Activated B cell treated with CpG ODN at 0.5 μM for 24 hours (primary cell): ENCODE measurements around the gene ME2. TPM values are rescaled to one million over a fixed set of nuclear protein-coding genes. Genes with fewer than 3 reads are reported as not detected.

ENCODE experiments used
- ATAC-seq: fragments of 200-7000 bp; cut with Tn5 transposase; one replicate; pipeline ENCODE4 v1.10.0; 2021; ENCODE audit warnings: low read depth, mild to moderate bottlenecking, moderate library complexity
- CTCF ChIA-PET: fragments of 350-600 bp; sonication (Branson Sonifier 250); formaldehyde crosslinking; loops from one replicate; lab custom pipeline; 2021; ENCODE audit warnings: antibody characterized with exemption; lab: Charles Lee
- POLR2A ChIA-PET: fragments of 350-600 bp; sonication (Branson Sonifier 250); formaldehyde crosslinking; loops from one replicate; lab custom pipeline; 2021; ENCODE audit warnings: antibody characterized with exemption; lab: Charles Lee
- DNase-seq: peaks from one replicate; pipeline ENCODE4 v3.0.0; 2022
- H3K27ac Mint-ChIP-seq: one replicate; pipeline ENCODE4 v1.8.0; 2020; ENCODE audit warnings: mixed read lengths
- H3K27me3 Mint-ChIP-seq: one replicate; pipeline ENCODE4 v1.8.0; 2021; ENCODE audit warnings: mixed read lengths
- H3K36me3 Mint-ChIP-seq: one replicate; pipeline ENCODE4 v1.8.0; 2021; ENCODE audit warnings: low read depth, mixed read lengths
- H3K4me1 Mint-ChIP-seq: one replicate; pipeline ENCODE4 v1.8.0; 2021; ENCODE audit warnings: mixed read lengths
- H3K4me3 Mint-ChIP-seq: one replicate; pipeline ENCODE4 v1.8.0; 2020; ENCODE audit warnings: mild to moderate bottlenecking, mixed read lengths
- H3K9me3 Mint-ChIP-seq: one replicate; pipeline ENCODE4 v1.8.0; 2020; ENCODE audit warnings: mixed read lengths
- intact Hi-C: fragments of 100-400 bp; cut with micrococcal nuclease; formaldehyde crosslinking; loops from one replicate; pipeline ENCODE4 v1.15.1; 2024
- total RNA-seq: library from RNA; stranded (reverse); gene quantifications from 2 replicates; pipeline ENCODE4 v1.2.3, GENCODE V29; 2022
- TF ChIP-seq, protein P1 (sequence below): fragments of 200-600 bp; IDR thresholded peaks from one replicate; pipeline ENCODE4 v1.8.0; 2022; ENCODE audit warnings: antibody characterized with exemption, mild to moderate bottlenecking

Gene ME2
- total RNA-seq, 1 donor from 2014 or later = 63.5 TPM

DNA sequence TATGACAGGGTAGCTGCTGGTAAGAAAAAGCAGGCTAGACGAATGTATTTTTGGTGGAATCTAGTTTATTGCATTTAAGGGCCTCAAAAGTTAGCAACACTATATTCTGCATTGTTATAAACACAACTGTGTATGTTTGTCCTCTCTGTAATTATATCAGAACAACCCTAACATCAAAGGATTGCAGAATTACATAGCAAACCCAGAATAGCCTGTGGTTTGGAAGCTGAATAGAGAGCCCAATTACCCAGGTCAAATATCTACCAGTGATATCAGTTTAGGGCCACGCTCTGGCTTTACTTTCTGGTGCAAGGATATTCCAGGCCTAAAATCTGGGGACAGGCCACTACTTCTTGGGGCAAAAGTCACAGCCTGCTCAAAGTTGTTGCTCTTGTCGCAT lies 34.0 kb upstream of the ME2 start:
- intact Hi-C loops = no loop called here
- no peak overlapping the region for H3K4me3 Mint-ChIP-seq
- TF ChIP-seq, protein P1, sequence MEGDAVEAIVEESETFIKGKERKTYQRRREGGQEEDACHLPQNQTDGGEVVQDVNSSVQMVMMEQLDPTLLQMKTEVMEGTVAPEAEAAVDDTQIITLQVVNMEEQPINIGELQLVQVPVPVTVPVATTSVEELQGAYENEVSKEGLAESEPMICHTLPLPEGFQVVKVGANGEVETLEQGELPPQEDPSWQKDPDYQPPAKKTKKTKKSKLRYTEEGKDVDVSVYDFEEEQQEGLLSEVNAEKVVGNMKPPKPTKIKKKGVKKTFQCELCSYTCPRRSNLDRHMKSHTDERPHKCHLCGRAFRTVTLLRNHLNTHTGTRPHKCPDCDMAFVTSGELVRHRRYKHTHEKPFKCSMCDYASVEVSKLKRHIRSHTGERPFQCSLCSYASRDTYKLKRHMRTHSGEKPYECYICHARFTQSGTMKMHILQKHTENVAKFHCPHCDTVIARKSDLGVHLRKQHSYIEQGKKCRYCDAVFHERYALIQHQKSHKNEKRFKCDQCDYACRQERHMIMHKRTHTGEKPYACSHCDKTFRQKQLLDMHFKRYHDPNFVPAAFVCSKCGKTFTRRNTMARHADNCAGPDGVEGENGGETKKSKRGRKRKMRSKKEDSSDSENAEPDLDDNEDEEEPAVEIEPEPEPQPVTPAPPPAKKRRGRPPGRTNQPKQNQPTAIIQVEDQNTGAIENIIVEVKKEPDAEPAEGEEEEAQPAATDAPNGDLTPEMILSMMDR = no peak
- H3K27ac Mint-ChIP-seq = no peak overlapping the region
- no peaks in the 10 kb centered on the region for H3K36me3 Mint-ChIP-seq
- H3K9me3 Mint-ChIP-seq = no peaks in the 10 kb centered on the region
- no peaks in the 10 kb centered on the region for H3K27me3 Mint-ChIP-seq
- ChIA-PET CTCF (no interaction called here), POLR2A (no interaction called here)
- H3K4me1 Mint-ChIP-seq = no peaks in the 10 kb centered on the region
- DNase-seq = no peak
- ATAC-seq = no peak

DNA sequence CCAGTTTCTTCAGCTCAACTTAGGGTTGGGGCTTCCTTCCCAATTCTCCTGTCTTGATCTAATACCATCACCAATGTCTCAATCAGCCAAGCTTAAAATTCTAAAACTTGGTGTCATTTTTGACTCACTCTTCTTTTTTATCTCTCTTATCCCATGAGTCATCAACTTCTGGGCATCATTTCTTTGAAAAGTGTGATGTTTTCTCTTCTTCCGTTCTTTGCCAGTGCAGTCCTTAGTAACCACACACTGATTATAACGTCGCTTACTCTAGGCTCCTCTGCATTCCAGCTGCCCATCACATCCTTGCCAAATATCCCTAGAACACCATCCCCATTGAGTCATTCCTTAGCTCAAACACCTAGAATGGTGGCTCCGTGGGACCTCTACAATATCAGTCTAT lies 31.7 kb upstream of the ME2 start:
- TF ChIP-seq, protein P1 = no peak
- no peaks in the 10 kb centered on the region for H3K9me3 Mint-ChIP-seq
- ChIA-PET CTCF (no interaction called here), POLR2A (interaction anchor here (0.5 to 0.6 kb wide), 2 partner anchors 11 to 32 kb away, joined by 5 read pairs; no protein-coding TSS in a partner anchor)
- no peaks in the 10 kb centered on the region for H3K36me3 Mint-ChIP-seq
- no peaks in the 10 kb centered on the region for H3K27me3 Mint-ChIP-seq
- no peak overlapping the region for H3K27ac Mint-ChIP-seq
- no peaks in the 10 kb centered on the region for H3K4me1 Mint-ChIP-seq
- intact Hi-C loops = no loop called here
- H3K4me3 Mint-ChIP-seq = no peak overlapping the region
- no peak for ATAC-seq
- DNase-seq = no peak

DNA sequence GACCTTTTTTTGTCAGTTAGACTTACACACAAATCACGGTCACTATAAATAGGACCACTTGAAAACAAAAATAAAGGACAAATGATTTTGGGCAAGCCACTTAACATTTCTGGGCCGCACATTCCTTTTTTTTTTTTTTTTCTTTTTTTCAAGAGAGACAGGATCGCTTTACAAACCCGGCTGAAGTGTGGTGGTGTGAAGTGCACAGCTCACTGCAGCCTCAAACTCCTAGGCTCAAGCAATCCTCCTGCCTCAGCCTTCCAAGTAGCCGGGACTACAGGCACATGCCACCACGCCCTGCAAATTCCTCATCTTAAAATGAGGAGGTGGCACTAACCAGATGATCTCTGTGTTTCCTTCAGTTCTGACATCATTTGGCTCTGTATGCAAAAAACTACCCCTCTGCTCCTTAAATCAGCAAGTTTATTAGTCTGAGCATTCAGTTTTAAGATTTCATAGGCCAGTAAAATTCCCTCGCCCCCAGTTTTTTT lies 30.8 kb upstream of the ME2 start:
- no peaks in the 10 kb centered on the region for H3K4me1 Mint-ChIP-seq
- peaks cover 2% of the 10 kb centered on the region for H3K27me3 Mint-ChIP-seq
- intact Hi-C loops = no loop called here
- DNase-seq (no peak), ATAC-seq (no peak)
- H3K4me3 Mint-ChIP-seq = no peak overlapping the region
- POLR2A ChIA-PET = interaction anchor here (0.7 kb wide), 1 partner anchor 13 kb away, joined by 10 read pairs; no protein-coding TSS in a partner anchor
- TF ChIP-seq, protein P1 = no peak
- CTCF ChIA-PET = no interaction called here
- H3K27ac Mint-ChIP-seq = no peak overlapping the region
- H3K36me3 Mint-ChIP-seq = no peaks in the 10 kb centered on the region
- no peaks in the 10 kb centered on the region for H3K9me3 Mint-ChIP-seq

DNA sequence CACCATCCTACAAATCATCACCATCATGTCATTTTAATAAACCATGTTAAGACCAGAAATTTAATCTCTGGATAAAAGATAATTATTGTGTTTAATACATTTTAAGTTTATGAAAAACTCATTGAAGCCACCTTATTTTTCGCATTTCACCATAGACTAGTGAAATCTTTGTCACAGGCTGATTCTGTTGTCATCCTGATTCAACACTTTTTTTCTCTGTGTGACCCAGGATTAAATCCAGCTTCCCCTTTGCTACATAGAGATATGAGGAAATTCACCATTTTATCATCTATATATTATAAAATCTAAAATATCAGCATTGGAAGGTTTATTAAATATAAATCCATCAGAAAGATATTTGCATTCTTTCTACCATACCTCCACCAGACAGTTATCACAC lies 29.9 kb upstream of the ME2 start:
- ATAC-seq (no peak), DNase-seq (no peak)
- H3K4me3 Mint-ChIP-seq = no peak overlapping the region
- TF ChIP-seq, protein P1 = no peak
- H3K27ac Mint-ChIP-seq = no peak overlapping the region
- H3K27me3 Mint-ChIP-seq = peaks cover 2% of the 10 kb centered on the region
- ChIA-PET POLR2A (no interaction called here), CTCF (no interaction called here)
- H3K9me3 Mint-ChIP-seq = peaks cover 3% of the 10 kb centered on the region
- no peaks in the 10 kb centered on the region for H3K36me3 Mint-ChIP-seq
- intact Hi-C loops = no loop called here
- no peaks in the 10 kb centered on the region for H3K4me1 Mint-ChIP-seq

DNA sequence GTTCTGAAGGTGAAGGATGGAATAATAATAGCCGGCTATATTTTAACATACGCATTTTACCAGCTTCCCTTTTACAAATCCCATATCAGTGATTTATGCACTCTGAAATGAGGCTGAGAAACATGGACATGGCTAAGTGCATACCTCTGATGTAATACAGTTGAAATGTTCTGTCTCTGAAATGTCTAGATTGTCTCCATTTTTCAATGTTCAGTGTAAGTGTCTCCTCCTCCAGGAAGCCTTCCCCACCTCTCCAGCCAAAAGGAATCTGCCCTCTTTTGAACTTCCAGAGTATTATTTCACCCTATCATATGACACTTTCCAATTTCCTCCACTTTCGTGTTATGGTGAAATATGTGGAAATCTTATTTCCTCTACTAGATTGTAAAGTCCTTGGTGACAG lies 29.5 kb upstream of the ME2 start:
- H3K9me3 Mint-ChIP-seq = peaks cover 6% of the 10 kb centered on the region
- H3K27ac Mint-ChIP-seq = no peak overlapping the region
- CTCF ChIA-PET = no interaction called here
- H3K36me3 Mint-ChIP-seq = no peaks in the 10 kb centered on the region
- ATAC-seq = no peak
- no peaks in the 10 kb centered on the region for H3K4me1 Mint-ChIP-seq
- POLR2A ChIA-PET = no interaction called here
- TF ChIP-seq, protein P1 = no peak
- intact Hi-C loops = no loop called here
- no peak overlapping the region for H3K4me3 Mint-ChIP-seq
- H3K27me3 Mint-ChIP-seq = peaks cover 2% of the 10 kb centered on the region
- DNase-seq = no peak
